ENCODE data around the gene RWDD4. TPM values are rescaled to one million over a fixed set of nuclear protein-coding genes. Genes with fewer than 3 reads are reported as not detected.

RWDD4 gene
- total RNA-seq, 1 donor from 2014 or later: 21.3 TPM

GRCh38 chr4:183599690-183600089, 59.3 kb downstream of the RWDD4 start:
- peaks cover 9% of the 10 kb centered on the region for H3K9me3 Mint-ChIP-seq (ENCODE audit: low read depth)
- H3K27ac Mint-ChIP-seq (ENCODE audit: unreplicated experiment): no peak overlapping the region
- H3K4me1 Mint-ChIP-seq (ENCODE audit: low read depth): no peaks in the 10 kb centered on the region
- DNase-seq (ENCODE audit: low spot score): no peak
- no peaks in the 10 kb centered on the region for H3K27me3 Mint-ChIP-seq (ENCODE audit: low read depth)
- H3K36me3 Mint-ChIP-seq (ENCODE audit: low read depth): peaks cover 2% of the 10 kb centered on the region
- H3K4me3 Mint-ChIP-seq (ENCODE audit: unreplicated experiment): no peak overlapping the region
- no peak for TF ChIP-seq CTCF (IDR thresholded peaks at IDR 0.05)

GRCh38 chr4:183599284-183599683, 59.7 kb downstream of the RWDD4 start:
- Mint-ChIP-seq H3K27ac (ENCODE audit: unreplicated experiment) (no peak overlapping the region), H3K4me3 (ENCODE audit: unreplicated experiment) (no peak overlapping the region), H3K27me3 (ENCODE audit: low read depth) (no peaks in the 10 kb centered on the region), H3K9me3 (ENCODE audit: low read depth) (peaks cover 11% of the 10 kb centered on the region), H3K4me1 (ENCODE audit: low read depth) (no peaks in the 10 kb centered on the region), H3K36me3 (ENCODE audit: low read depth) (peaks cover 2% of the 10 kb centered on the region)
- DNase-seq (ENCODE audit: low spot score): no peak
- TF ChIP-seq CTCF (IDR thresholded peaks at IDR 0.05): no peak

- Mint-ChIP-seq H3K27me3 (ENCODE audit: low read depth) (no peaks in the 10 kb centered on the region), H3K4me1 (ENCODE audit: low read depth) (no peaks in the 10 kb centered on the region), H3K9me3 (ENCODE audit: low read depth) (peaks cover 11% of the 10 kb centered on the region), H3K27ac (ENCODE audit: unreplicated experiment) (no peak overlapping the region), H3K4me3 (ENCODE audit: unreplicated experiment) (no peak overlapping the region), H3K36me3 (ENCODE audit: low read depth) (peaks cover 2% of the 10 kb centered on the region)
- no peak for TF ChIP-seq CTCF (IDR thresholded peaks at IDR 0.05)
- no peak for DNase-seq (ENCODE audit: low spot score)
Measured at GRCh38 chr4:183596067-183596757, 62.8 kb downstream of the RWDD4 start.

- Mint-ChIP-seq H3K4me3 (ENCODE audit: unreplicated experiment) (no peak overlapping the region), H3K36me3 (ENCODE audit: low read depth) (peaks cover 2% of the 10 kb centered on the region), H3K27me3 (ENCODE audit: low read depth) (no peaks in the 10 kb centered on the region), H3K27ac (ENCODE audit: unreplicated experiment) (no peak overlapping the region), H3K9me3 (ENCODE audit: low read depth) (peaks cover 11% of the 10 kb centered on the region), H3K4me1 (ENCODE audit: low read depth) (no peaks in the 10 kb centered on the region)
- TF ChIP-seq CTCF (IDR thresholded peaks at IDR 0.05): no peak
- DNase-seq (ENCODE audit: low spot score): no peak
Measured at GRCh38 chr4:183594823-183595222, 64.2 kb downstream of the RWDD4 start.

- TF ChIP-seq CTCF (IDR thresholded peaks at IDR 0.05): no peak
- no peak overlapping the region for H3K27ac Mint-ChIP-seq (ENCODE audit: unreplicated experiment)
- no peak for DNase-seq (ENCODE audit: low spot score)
- peaks cover 4% of the 10 kb centered on the region for H3K9me3 Mint-ChIP-seq (ENCODE audit: low read depth)
- no peaks in the 10 kb centered on the region for H3K4me1 Mint-ChIP-seq (ENCODE audit: low read depth)
- H3K27me3 Mint-ChIP-seq (ENCODE audit: low read depth): no peaks in the 10 kb centered on the region
- no peaks in the 10 kb centered on the region for H3K36me3 Mint-ChIP-seq (ENCODE audit: low read depth)
- no peak overlapping the region for H3K4me3 Mint-ChIP-seq (ENCODE audit: unreplicated experiment)
Measured at GRCh38 chr4:183591301-183591700, 67.7 kb downstream of the RWDD4 start.

Other genes with a start within 250 kb of the RWDD4 start
- gene CDKN2AIP, start 214.5 kb downstream of the RWDD4 start, total RNA-seq: 9.4 to 11.8 TPM (median 10.7 TPM) in 3 replicates
- gene ING2, start 154.1 kb downstream of the RWDD4 start, total RNA-seq: 10.3 to 14.2 TPM (median 11.0 TPM) in 3 replicates
- gene TRAPPC11, start 108 bp upstream of the RWDD4 start, total RNA-seq: 26.3 to 34.9 TPM (median 30.2 TPM) in 3 replicates
- gene STOX2, start 246.1 kb upstream of the RWDD4 start, total RNA-seq: 1.6 to 1.9 TPM (median 1.6 TPM) in 3 replicates